Lung (tissue), 12 donors: ENCODE data around the gene PRR5L. TPM values are rescaled to one million over a fixed set of nuclear protein-coding genes. Genes with fewer than 3 reads are reported as not detected.

Experiments
- ATAC-seq: fragments of 200-7000 bp; cut with Tn5 transposase; one replicate; pipeline ENCODE4 v1.9.1; 2020; ENCODE audit warnings: moderate number of reproducible peaks; ENCODE audit not compliant: insufficient read depth, low FRiP score
- DNase-seq, 3 donors: peaks; one replicate each; pipeline ENCODE4 v3.0.0-alpha.2; 2013 to 2017
- H3K27ac ChIP-seq, 2 donors: one replicate each; pipeline ENCODE4 v1.5.1; 2013; ENCODE audit warnings: mild to moderate bottlenecking in 2 of 2, moderate library complexity in 2 of 2, control low read depth in 1 of 2, inconsistent platforms in 1 of 2, low read depth in 1 of 2, low read length in 1 of 2
- H3K27me3 ChIP-seq, 3 donors: one replicate each; pipeline ENCODE4 v1.5.1; 2013; ENCODE audit warnings: low read length in 2 of 3; ENCODE audit not compliant: control insufficient read depth in 3 of 3, insufficient read depth in 3 of 3
- H3K36me3 ChIP-seq, 4 donors: one replicate each; pipeline ENCODE4 v1.5.1; 2013; ENCODE audit warnings: low read length in 4 of 4, mild to moderate bottlenecking in 1 of 4, moderate library complexity in 1 of 4; ENCODE audit not compliant: control insufficient read depth in 4 of 4, insufficient read depth in 4 of 4
- H3K4me1 ChIP-seq, 5 donors: one replicate each; pipeline ENCODE4 v1.5.1; 2013; ENCODE audit warnings: low read length in 5 of 5, mild to moderate bottlenecking in 2 of 5, moderate library complexity in 1 of 5; ENCODE audit not compliant: control insufficient read depth in 5 of 5, insufficient read depth in 5 of 5
- H3K4me3 ChIP-seq: one replicate; pipeline ENCODE4 v1.5.1; 2013; ENCODE audit warnings: mild to moderate bottlenecking, control low read depth, moderate library complexity
- H3K9ac ChIP-seq, 2 donors: one replicate each; pipeline ENCODE4 v1.5.1; 2013; ENCODE audit warnings: low read length in 2 of 2, control low read depth in 1 of 2; ENCODE audit not compliant: insufficient read depth in 1 of 2
- H3K9me3 ChIP-seq, 4 donors: one replicate each; pipeline ENCODE4 v1.5.1; 2013; ENCODE audit warnings: low read length in 3 of 4, mild to moderate bottlenecking in 1 of 4, moderate library complexity in 1 of 4; ENCODE audit not compliant: control insufficient read depth in 4 of 4, insufficient read depth in 3 of 4
- CTCF ChIP-seq: IDR thresholded peaks from 2 replicates; pipeline ENCODE4 v1.5.1; 2012; ENCODE audit warnings: mild to moderate bottlenecking; ENCODE audit errors: control extremely low read depth, extremely low read depth
- WGBS, 2 donors: extraction: QIAGEN DNeasy Blood & Tissue Kit; methylation state at CpG; one replicate each; pipeline ENCODE4 v1.1.7; 2013; 5-methylcytosine and 5-hydroxymethylcytosine counted together
- polyA plus RNA-seq, 2 donors: library from polyadenylated mRNA; stranded (reverse); fragments of 200-250 nt; gene quantifications; one replicate each; pipeline ENCODE4 v1.2.1, GENCODE V29; 2013
- total RNA-seq, 2 donors: library from RNA; depleted of rRNA in 1 of 2; stranded (reverse); fragments of >200 nt in 1 of 2; gene quantifications; one replicate each; pipeline ENCODE4 v1.2.1, GENCODE V29; 2014 to 2021
- donor health status: control.
- donor health status: control.
- donor health status: Bipolar disorder and iron deficiency.
- donor health status: healthy.
- donor health status: DM: yes; HTN: yes; CAD: no.

Gene PRR5L
- total and polyA plus RNA-seq, 4 donors: 6.3 to 27.5 (median 9.0) TPM

DNA sequence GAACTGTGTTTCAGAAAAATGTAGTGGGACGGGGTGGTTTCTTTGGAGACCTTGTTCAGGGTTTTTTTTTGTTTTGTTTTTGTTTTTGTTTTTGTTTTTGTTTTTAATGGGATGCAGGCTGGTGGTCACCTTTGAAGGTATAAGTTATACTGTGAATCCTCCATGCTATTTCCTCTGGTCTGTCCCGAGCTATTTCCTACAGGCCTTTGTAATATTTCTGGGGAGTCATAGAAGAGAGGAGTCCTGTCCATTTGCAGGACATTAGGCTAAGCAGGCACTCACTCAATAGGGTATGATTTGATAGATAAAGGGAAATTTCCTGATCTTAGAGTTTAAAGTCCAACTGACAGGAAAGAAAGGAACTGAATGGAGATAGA, 136.0 kb downstream of the PRR5L start:
- ATAC-seq (no peak), DNase-seq (no peak)
- H3K27ac ChIP-seq: no peak overlapping the region
- H3K4me3 ChIP-seq: no peak overlapping the region
- no peaks in the 10 kb centered on the region for H3K27me3 ChIP-seq
- H3K36me3 ChIP-seq: peaks cover 0 to 1% (median 0%) of the 10 kb centered on the region in 4 donors
- WGBS, 2 donors: 83 to 93% methylated on average over 2 of the region's 2 CpGs
- H3K9me3 ChIP-seq: no peaks in the 10 kb centered on the region
- H3K9ac ChIP-seq: no peak overlapping the region
- peaks cover 0 to 30% (median 0%) of the 10 kb centered on the region in 5 donors for H3K4me1 ChIP-seq
- no peak for TF ChIP-seq CTCF

- H3K27ac ChIP-seq: no peak overlapping the region
- H3K9ac ChIP-seq: no peak overlapping the region
- TF ChIP-seq CTCF: no peak
- 82 to 86% methylated on average over 4 of the region's 4 CpGs for WGBS, 2 donors
- DNase-seq (no peak), ATAC-seq (no peak)
- no peak overlapping the region for H3K4me3 ChIP-seq
- H3K4me1 ChIP-seq: peaks cover 0 to 26% (median 3%) of the 10 kb centered on the region in 5 donors
- no peaks in the 10 kb centered on the region for H3K27me3 ChIP-seq
- peaks cover 0 to 1% (median 0%) of the 10 kb centered on the region in 4 donors for H3K36me3 ChIP-seq
- no peaks in the 10 kb centered on the region for H3K9me3 ChIP-seq
Measured at GRCh38 chr11:36432738-36433137, 136.7 kb downstream of the PRR5L start.

- TF ChIP-seq CTCF: no peak
- 86 to 91% methylated on average over 5 of the region's 5 CpGs for WGBS, 2 donors
- no peak overlapping the region for H3K27ac ChIP-seq
- H3K4me1 ChIP-seq: peaks cover 0 to 24% (median 8%) of the 10 kb centered on the region in 5 donors
- H3K9me3 ChIP-seq: no peaks in the 10 kb centered on the region
- no peak overlapping the region for H3K4me3 ChIP-seq
- peaks cover 0 to 2% (median under 1%) of the 10 kb centered on the region in 4 donors for H3K36me3 ChIP-seq
- H3K9ac ChIP-seq: no peak overlapping the region
- ATAC-seq: no peak
- no peak for DNase-seq
- H3K27me3 ChIP-seq: peaks cover 0 to 3% (median 0%) of the 10 kb centered on the region in 3 donors
Measured at GRCh38 chr11:36436064-36436463, 140.0 kb downstream of the PRR5L start.

DNA sequence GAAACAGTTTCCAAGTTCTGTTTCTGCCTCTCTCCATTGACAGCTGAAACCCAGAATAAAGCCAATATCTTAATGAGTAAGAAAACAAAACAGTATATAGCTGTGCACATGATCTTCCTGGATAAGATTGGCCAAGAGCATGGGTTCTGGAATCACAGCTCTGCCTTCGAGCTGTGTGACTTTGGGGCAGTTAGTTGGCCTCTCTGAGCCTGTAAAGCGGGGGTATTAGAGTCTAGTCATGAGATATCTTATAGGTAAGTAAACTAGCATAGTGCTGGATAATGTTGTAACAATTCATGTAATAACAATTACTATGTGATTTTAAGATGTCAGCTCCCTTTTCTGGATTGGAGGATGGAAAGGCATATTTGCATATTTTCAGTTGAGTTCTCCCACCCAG, 140.5 kb downstream of the PRR5L start:
- H3K36me3 ChIP-seq: peaks cover 0 to 6% (median under 1%) of the 10 kb centered on the region in 4 donors
- H3K4me1 ChIP-seq: peaks cover 0 to 21% (median 7%) of the 10 kb centered on the region in 5 donors
- WGBS, 2 donors: 93 to 95% methylated on average over 2 of the region's 2 CpGs
- ATAC-seq: no peak
- H3K9ac ChIP-seq: no peak overlapping the region
- H3K27me3 ChIP-seq: peaks cover 0 to 3% (median 0%) of the 10 kb centered on the region in 3 donors
- H3K9me3 ChIP-seq: no peaks in the 10 kb centered on the region
- no peak for TF ChIP-seq CTCF
- DNase-seq: no peak
- no peak overlapping the region for H3K27ac ChIP-seq
- H3K4me3 ChIP-seq: no peak overlapping the region
